Pancreas (tissue), 10 donors: Measurements from ENCODE around the gene UGT1A7. TPM values are rescaled to one million over a fixed set of nuclear protein-coding genes. Genes with fewer than 3 reads are reported as not detected.

Experiments used
- ATAC-seq, 4 donors: fragments of 200-7000 bp; cut with Tn5 transposase; one replicate each; pipeline versions ENCODE4 v1.8.0 to v1.9.1; 2020; ENCODE audit warnings: mild to moderate bottlenecking in 4 of 4, moderate library complexity in 4 of 4
- DNase-seq, 6 donors: peaks; one replicate each; pipeline ENCODE4 v3.0.0-alpha.2; 2020
- FAIRE-seq: peaks from 2 replicates; lab custom pipeline; 2012; peaks lifted over from hg19 to GRCh38; lab: Jason Lieb, UNC
- H3K27ac ChIP-seq, 4 donors: fragments of 200-600 bp; sonication (generic); 1 replicate in 3 of 4; 2 replicates in 1 of 4; pipeline versions ENCODE4 v1.5.0 to v1.8.0; 2020
- H3K27me3 ChIP-seq, 4 donors: fragments of 200-600 bp; one replicate each; pipeline ENCODE4 v1.8.0; 2021
- H3K36me3 ChIP-seq, 3 donors: fragments of 200-600 bp; sonication (generic) in 1 of 3; one replicate each; pipeline versions ENCODE4 v1.5.0 to v1.8.0; 2020 to 2021
- H3K4me1 ChIP-seq, 3 donors: fragments of 200-600 bp; one replicate each; pipeline ENCODE4 v1.8.0; 2021
- H3K4me3 ChIP-seq, 4 donors: fragments of 200-600 bp; sonication (generic) in 2 of 4; one replicate each; pipeline versions ENCODE4 v1.5.0 to v1.8.0; 2020 to 2021
- H3K9me3 ChIP-seq, 4 donors: fragments of 200-600 bp; one replicate each; pipeline ENCODE4 v1.8.0; 2021
- CTCF ChIP-seq, 4 donors: fragments of 200-600 bp; sonication (generic) in 3 of 4; IDR thresholded peaks; one replicate each; pipeline versions ENCODE4 v1.5.0 to v1.8.0; 2021; ENCODE audit warnings: antibody characterized with exemption in 4 of 4
- WGBS, 2 donors: extraction: QIAGEN DNeasy Blood & Tissue Kit; methylation state at CpG; one replicate each; pipeline ENCODE4 v1.1.7; 2013; 5-methylcytosine and 5-hydroxymethylcytosine counted together
- intact Hi-C, 3 donors: fragments of 100-400 bp; cut with DNase I; formaldehyde crosslinking; loops; one replicate each; pipeline versions ENCODE4 v1.11.1 to v1.14.2; 2022
- polyA plus RNA-seq, 2 donors: library from polyadenylated mRNA; stranded (reverse); fragments of 200-250 nt; gene quantifications; one replicate each; pipeline ENCODE4 v1.2.3, GENCODE V29; 2013
- total RNA-seq, 6 donors: library from RNA; stranded (reverse); fragmentation: NEBNext Ultra II Directional in 4 of 6; extraction: Animal tissue kit (Norgen Biotek cat#: 25700) in 4 of 6; gene quantifications; one replicate each; pipeline versions ENCODE4 v1.2.1 to v1.2.4, GENCODE V29; 2021 to 2023
- donor health status: healthy with polysubstance abuse.
- donor health status: DM: no; HTN: no; CAD: no; lungs with moderate emphysema.
- donor health status: DM: no; HTN: no; CAD: no.
- donor health status: control.
- donor health status: control.
- donor health status: Bipolar disorder and iron deficiency.
- donor health status: DM: yes; HTN: yes; CAD: no.
- donor health status: DM: no; HTN: no; CAD: no.
- donor health status: DM: no; HTN: no; CAD: no.
- donor health status: DM: yes; HTN: yes; CAD: no.

UGT1A7 gene
- total and polyA plus RNA-seq, 8 donors: not detected

GRCh38 chr2:233679196-233679595 is 2.5 kb upstream of the UGT1A7 start:
- Histone ChIP-seq H3K27ac (no peak overlapping the region), H3K9me3 (no peaks in the 10 kb centered on the region), H3K4me3 (no peak overlapping the region), H3K4me1 (no peaks in the 10 kb centered on the region), H3K36me3 (no peaks in the 10 kb centered on the region), H3K27me3 (no peaks in the 10 kb centered on the region)
- no peak for FAIRE-seq
- no peak for ATAC-seq
- no peak for DNase-seq
- no peak for TF ChIP-seq CTCF (IDR thresholded peaks at IDR 0.05)
- WGBS, 2 donors: 54 to 59% methylated on average over 4 of the region's 4 CpGs
- intact Hi-C loops: no loop called here

GRCh38 chr2:233680361-233681045 is 1.2 kb upstream of the UGT1A7 start:
- Histone ChIP-seq H3K36me3 (no peaks in the 10 kb centered on the region), H3K27me3 (no peaks in the 10 kb centered on the region)
- FAIRE-seq: no peak

GRCh38 chr2:233684640-233685039 is 2.9 kb downstream of the UGT1A7 start:
- no peak for ATAC-seq
- no peak for FAIRE-seq
- no peaks in the 10 kb centered on the region for H3K27me3 ChIP-seq
- no peak for DNase-seq
- 64 to 75% methylated on average over 1 of the region's 1 CpG for WGBS, 2 donors
- H3K9me3 ChIP-seq: no peaks in the 10 kb centered on the region
- H3K36me3 ChIP-seq: no peaks in the 10 kb centered on the region
- intact Hi-C loops: no loop called here
- TF ChIP-seq CTCF (IDR thresholded peaks at IDR 0.05): no peak
- no peak overlapping the region for H3K27ac ChIP-seq
- no peak overlapping the region for H3K4me3 ChIP-seq
- no peaks in the 10 kb centered on the region for H3K4me1 ChIP-seq

More at GRCh38 chr2:233680361-233681045, 1.2 kb upstream of the UGT1A7 start:
- Histone ChIP-seq H3K9me3 (no peaks in the 10 kb centered on the region), H3K27ac (no peak overlapping the region), H3K4me1 (no peaks in the 10 kb centered on the region), H3K4me3 (no peak overlapping the region)
- intact Hi-C loops: no loop called here
- DNase-seq (no peak), ATAC-seq (no peak)
- no peak for TF ChIP-seq CTCF (IDR thresholded peaks at IDR 0.05)
- 83 to 85% methylated on average over 4 of the region's 4 CpGs for WGBS, 2 donors

- H3K27me3 ChIP-seq: no peaks in the 10 kb centered on the region
- ATAC-seq (no peak), DNase-seq (no peak), FAIRE-seq (no peak)
- H3K36me3 ChIP-seq: no peaks in the 10 kb centered on the region
- H3K4me3 ChIP-seq: no peak overlapping the region
- intact Hi-C loops: no loop called here
- no peaks in the 10 kb centered on the region for H3K9me3 ChIP-seq
- H3K4me1 ChIP-seq: no peaks in the 10 kb centered on the region
- no peak for TF ChIP-seq CTCF (IDR thresholded peaks at IDR 0.05)
- WGBS, 2 donors: 68 to 81% methylated on average over 5 of the region's 5 CpGs
- no peak overlapping the region for H3K27ac ChIP-seq
These were observed 5.2 kb downstream of the UGT1A7 start for GRCh38 chr2:233686928-233687327.

GRCh38 chr2:233688341-233688740 is 6.6 kb downstream of the UGT1A7 start:
- no peaks in the 10 kb centered on the region for H3K27me3 ChIP-seq
- intact Hi-C loops: no loop called here
- FAIRE-seq (no peak), DNase-seq (no peak), ATAC-seq (no peak)
- TF ChIP-seq CTCF (IDR thresholded peaks at IDR 0.05): no peak
- no peaks in the 10 kb centered on the region for H3K36me3 ChIP-seq
- no peaks in the 10 kb centered on the region for H3K9me3 ChIP-seq
- no peak overlapping the region for H3K27ac ChIP-seq
- H3K4me3 ChIP-seq: no peak overlapping the region
- 75 to 76% methylated on average over 5 of the region's 5 CpGs for WGBS, 2 donors
- H3K4me1 ChIP-seq: peaks cover 0 to 7% (median 0%) of the 10 kb centered on the region in 3 donors
